ENCODE results near the gene CLMN.

DNA sequence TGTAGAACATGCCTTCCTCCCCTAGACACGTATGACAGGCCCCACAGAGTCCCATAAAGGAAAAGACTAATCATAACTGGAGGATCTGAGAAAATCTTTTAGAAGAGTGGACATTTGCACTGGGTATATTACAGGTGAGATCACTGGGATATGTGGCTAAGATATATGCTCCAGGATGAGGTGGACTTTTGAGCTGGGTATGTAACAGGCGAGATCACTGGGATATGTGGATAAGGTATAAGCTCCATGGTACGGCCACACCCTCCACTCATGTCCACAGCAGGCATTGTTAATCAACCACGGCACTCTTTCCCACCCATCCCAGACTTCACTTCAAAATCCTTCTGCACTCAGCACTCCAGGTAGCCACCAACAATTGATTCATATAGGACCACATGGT is 34.1 kb downstream of the CLMN start:
- TF ChIP-seq, protein P1, sequence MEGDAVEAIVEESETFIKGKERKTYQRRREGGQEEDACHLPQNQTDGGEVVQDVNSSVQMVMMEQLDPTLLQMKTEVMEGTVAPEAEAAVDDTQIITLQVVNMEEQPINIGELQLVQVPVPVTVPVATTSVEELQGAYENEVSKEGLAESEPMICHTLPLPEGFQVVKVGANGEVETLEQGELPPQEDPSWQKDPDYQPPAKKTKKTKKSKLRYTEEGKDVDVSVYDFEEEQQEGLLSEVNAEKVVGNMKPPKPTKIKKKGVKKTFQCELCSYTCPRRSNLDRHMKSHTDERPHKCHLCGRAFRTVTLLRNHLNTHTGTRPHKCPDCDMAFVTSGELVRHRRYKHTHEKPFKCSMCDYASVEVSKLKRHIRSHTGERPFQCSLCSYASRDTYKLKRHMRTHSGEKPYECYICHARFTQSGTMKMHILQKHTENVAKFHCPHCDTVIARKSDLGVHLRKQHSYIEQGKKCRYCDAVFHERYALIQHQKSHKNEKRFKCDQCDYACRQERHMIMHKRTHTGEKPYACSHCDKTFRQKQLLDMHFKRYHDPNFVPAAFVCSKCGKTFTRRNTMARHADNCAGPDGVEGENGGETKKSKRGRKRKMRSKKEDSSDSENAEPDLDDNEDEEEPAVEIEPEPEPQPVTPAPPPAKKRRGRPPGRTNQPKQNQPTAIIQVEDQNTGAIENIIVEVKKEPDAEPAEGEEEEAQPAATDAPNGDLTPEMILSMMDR (IDR thresholded peaks at IDR 0.05): no peak
- no peak for TF ChIP-seq EZH2 (IDR thresholded peaks at IDR 0.05)
- TF ChIP-seq EZH2phosphoT487 (IDR thresholded peaks at IDR 0.05): no peak

Measured in neural progenitor cell (in vitro differentiated cells).